Activated B cell treated with CpG ODN at 0.5 μM for 24 hours (primary cell): Measurements from ENCODE around the gene GSDME. TPM values are rescaled to one million over a fixed set of nuclear protein-coding genes. Genes with fewer than 3 reads are reported as not detected.

Source experiments
- ATAC-seq: fragments of 200-7000 bp; cut with Tn5 transposase; one replicate; pipeline ENCODE4 v1.10.0; 2021; ENCODE audit warnings: low read depth, mild to moderate bottlenecking, moderate library complexity
- CTCF ChIA-PET: fragments of 350-600 bp; sonication (Branson Sonifier 250); formaldehyde crosslinking; loops from one replicate; lab custom pipeline; 2021; ENCODE audit warnings: antibody characterized with exemption; lab: Charles Lee
- POLR2A ChIA-PET: fragments of 350-600 bp; sonication (Branson Sonifier 250); formaldehyde crosslinking; loops from one replicate; lab custom pipeline; 2021; ENCODE audit warnings: antibody characterized with exemption; lab: Charles Lee
- DNase-seq: peaks from one replicate; pipeline ENCODE4 v3.0.0; 2022
- H3K27ac Mint-ChIP-seq: one replicate; pipeline ENCODE4 v1.8.0; 2020; ENCODE audit warnings: mixed read lengths
- H3K27me3 Mint-ChIP-seq: one replicate; pipeline ENCODE4 v1.8.0; 2021; ENCODE audit warnings: mixed read lengths
- H3K36me3 Mint-ChIP-seq: one replicate; pipeline ENCODE4 v1.8.0; 2021; ENCODE audit warnings: low read depth, mixed read lengths
- H3K4me1 Mint-ChIP-seq: one replicate; pipeline ENCODE4 v1.8.0; 2021; ENCODE audit warnings: mixed read lengths
- H3K4me3 Mint-ChIP-seq: one replicate; pipeline ENCODE4 v1.8.0; 2020; ENCODE audit warnings: mild to moderate bottlenecking, mixed read lengths
- H3K9me3 Mint-ChIP-seq: one replicate; pipeline ENCODE4 v1.8.0; 2020; ENCODE audit warnings: mixed read lengths
- CTCF ChIP-seq: fragments of 200-600 bp; IDR thresholded peaks from one replicate; pipeline ENCODE4 v1.8.0; 2022; ENCODE audit warnings: antibody characterized with exemption, mild to moderate bottlenecking
- intact Hi-C: fragments of 100-400 bp; cut with micrococcal nuclease; formaldehyde crosslinking; loops from one replicate; pipeline ENCODE4 v1.15.1; 2024
- total RNA-seq: library from RNA; stranded (reverse); gene quantifications from 2 replicates; pipeline ENCODE4 v1.2.3, GENCODE V29; 2022

GSDME gene
- total RNA-seq, 1 donor from 2014 or later, result 4.1 TPM

GRCh38 chr7:24727154-24728120 lies 29.8 kb downstream of the GSDME start:
- Mint-ChIP-seq H3K9me3 (no peaks in the 10 kb centered on the region), H3K4me1 (peaks cover 30% of the 10 kb centered on the region), H3K4me3 (no peak overlapping the region), H3K27me3 (peaks cover 6% of the 10 kb centered on the region), H3K36me3 (no peaks in the 10 kb centered on the region), H3K27ac (no peak overlapping the region)
- intact Hi-C loops, result no loop called here
- ATAC-seq (peak; percentile 53), DNase-seq (no peak)
- TF ChIP-seq CTCF, result no peak
- POLR2A ChIA-PET, result no interaction called here
- CTCF ChIA-PET, result no interaction called here

- Mint-ChIP-seq H3K27ac (no peak overlapping the region), H3K27me3 (peaks cover 6% of the 10 kb centered on the region), H3K9me3 (no peaks in the 10 kb centered on the region), H3K4me3 (no peak overlapping the region), H3K36me3 (no peaks in the 10 kb centered on the region), H3K4me1 (peaks cover 46% of the 10 kb centered on the region)
- intact Hi-C loops, result no loop called here
- POLR2A ChIA-PET, result no interaction called here
- TF ChIP-seq CTCF, result no peak
- no peak for ATAC-seq
- no peak for DNase-seq
- CTCF ChIA-PET, result interaction anchor here (1.0 kb wide), 1 partner anchor 22 kb away, joined by 3 read pairs; no protein-coding TSS in a partner anchor
These were observed 31.6 kb downstream of the GSDME start for GRCh38 chr7:24725554-24726241.

- H3K27me3 Mint-ChIP-seq, result peaks cover 6% of the 10 kb centered on the region
- ATAC-seq (no peak), DNase-seq (no peak)
- H3K27ac Mint-ChIP-seq, result no peak overlapping the region
- ChIA-PET POLR2A (no interaction called here), CTCF (no interaction called here)
- TF ChIP-seq CTCF, result no peak
- H3K4me1 Mint-ChIP-seq, result peaks cover 57% of the 10 kb centered on the region
- H3K9me3 Mint-ChIP-seq, result no peaks in the 10 kb centered on the region
- no peaks in the 10 kb centered on the region for H3K36me3 Mint-ChIP-seq
- H3K4me3 Mint-ChIP-seq, result no peak overlapping the region
- intact Hi-C loops, result no loop called here
These were observed 32.6 kb downstream of the GSDME start for GRCh38 chr7:24724451-24725190.

GRCh38 chr7:24723178-24723530 lies 34.1 kb downstream of the GSDME start:
- H3K4me1 Mint-ChIP-seq, result peaks cover 66% of the 10 kb centered on the region
- CTCF ChIA-PET, result no interaction called here
- intact Hi-C loops, result no loop called here

More at GRCh38 chr7:24723178-24723530, 34.1 kb downstream of the GSDME start:
- Mint-ChIP-seq H3K36me3 (no peaks in the 10 kb centered on the region), H3K27me3 (no peaks in the 10 kb centered on the region), H3K4me3 (no peak overlapping the region), H3K27ac (no peak overlapping the region), H3K9me3 (no peaks in the 10 kb centered on the region)
- DNase-seq (no peak), ATAC-seq (no peak)
- TF ChIP-seq CTCF, result no peak
- POLR2A ChIA-PET, result no interaction called here
